Tibial artery (tissue), 4 donors: ENCODE results near the gene OR5A2.

Experiments
- DNase-seq, 2 donors: peaks; one replicate each; pipeline ENCODE4 v3.0.0-alpha.2; 2019
- H3K27ac ChIP-seq, 2 donors: fragments of 200-600 bp; sonication (generic) in 1 of 2; 1 replicate in 1 of 2; 2 replicates in 1 of 2; pipeline ENCODE4 v1.5.1; 2018 to 2019; ENCODE audit warnings: mild to moderate bottlenecking in 1 of 2
- H3K27me3 ChIP-seq, 2 donors: fragments of 200-600 bp; sonication (generic) in 1 of 2; one replicate each; pipeline versions ENCODE4 v1.5.1 to v1.6.0; 2016 to 2019
- H3K36me3 ChIP-seq, 3 donors: fragments of 200-600 bp; sonication (generic) in 2 of 3; one replicate each; pipeline ENCODE4 v1.5.1; 2016 to 2019; ENCODE audit warnings: mild to moderate bottlenecking in 2 of 3
- H3K4me1 ChIP-seq, 4 donors: fragments of 200-600 bp; sonication (generic) in 2 of 4; 1 replicate in 3 of 4; 2 replicates in 1 of 4; pipeline ENCODE4 v1.5.1; 2016 to 2019
- H3K4me3 ChIP-seq, 2 donors: fragments of 200-600 bp; sonication (generic) in 1 of 2; 1 replicate in 1 of 2; 2 replicates in 1 of 2; pipeline ENCODE4 v1.5.1; 2018 to 2019; ENCODE audit warnings: mild to moderate bottlenecking in 2 of 2
- H3K9me3 ChIP-seq, 3 donors: fragments of 200-600 bp; sonication (generic) in 1 of 3; one replicate each; pipeline ENCODE4 v1.5.1; 2016 to 2019
- CTCF ChIP-seq, 2 experiments: fragments of 200-600 bp in 1 of 2; fragments of 450-650 bp in 1 of 2; IDR thresholded peaks; one replicate each; pipeline ENCODE4 v1.5.1; 2017 to 2019; ENCODE audit warnings: antibody characterized with exemption in 2 of 2, mild to moderate bottlenecking in 1 of 2, moderate library complexity in 1 of 2
- intact Hi-C: fragments of 100-400 bp; cut with DNase I; formaldehyde crosslinking; loops from one replicate; pipeline ENCODE4 v1.15.0; 2023; ENCODE audit warnings: low total_unique reads

OR5A2 gene

GRCh38 chr11:59426361-59427067 lies at the start of gene OR5A2:
Gene OR5A2 (minus strand): TSS chr11:59426413. CDS start chr11:59422953, 3,460 bp downstream.
- Histone ChIP-seq H3K27me3 (no peaks in the 10 kb centered on the region), H3K36me3 (no peaks in the 10 kb centered on the region), H3K4me3 (no peak within 1 kb of the TSS), H3K27ac (no peak within 1 kb of the TSS), H3K4me1 (no peaks in the 10 kb centered on the region), H3K9me3 (no peaks in the 10 kb centered on the region)
- intact Hi-C loops, result no loop called here
- no peak for TF ChIP-seq CTCF (IDR thresholded peaks at IDR 0.05)
- no peak for DNase-seq

GRCh38 chr11:59475176-59475575 lies 49.0 kb upstream of the OR5A2 start:
- no peaks in the 10 kb centered on the region for H3K27me3 ChIP-seq
- no peak overlapping the region for H3K4me3 ChIP-seq
- H3K9me3 ChIP-seq, result no peaks in the 10 kb centered on the region
- H3K36me3 ChIP-seq, result no peaks in the 10 kb centered on the region
- intact Hi-C loops, result no loop called here
- no peak for TF ChIP-seq CTCF (IDR thresholded peaks at IDR 0.05)
- H3K4me1 ChIP-seq, result no peaks in the 10 kb centered on the region
- H3K27ac ChIP-seq, result no peak overlapping the region
- DNase-seq, result no peak

GRCh38 chr11:59473015-59473414 lies 46.8 kb upstream of the OR5A2 start, which contains the start of gene OR4D10:
Gene OR4D10 (plus strand): TSS chr11:59473315. CDS start chr11:59477430, 4,115 bp downstream.
- no peak for DNase-seq
- no peaks in the 10 kb centered on the region for H3K36me3 ChIP-seq
- H3K27me3 ChIP-seq, result no peaks in the 10 kb centered on the region
- intact Hi-C loops, result no loop called here
- H3K4me1 ChIP-seq, result no peaks in the 10 kb centered on the region
- no peak within 1 kb of the TSS for H3K4me3 ChIP-seq
- no peak for TF ChIP-seq CTCF (IDR thresholded peaks at IDR 0.05)
- H3K27ac ChIP-seq, result no peak within 1 kb of the TSS
- no peaks in the 10 kb centered on the region for H3K9me3 ChIP-seq

- Histone ChIP-seq H3K27ac (no peak overlapping the region), H3K4me3 (no peak overlapping the region), H3K9me3 (no peaks in the 10 kb centered on the region), H3K4me1 (no peaks in the 10 kb centered on the region), H3K36me3 (no peaks in the 10 kb centered on the region), H3K27me3 (no peaks in the 10 kb centered on the region)
- DNase-seq, result no peak
- intact Hi-C loops, result no loop called here
- no peak for TF ChIP-seq CTCF (IDR thresholded peaks at IDR 0.05)
These were observed 37.0 kb upstream of the OR5A2 start for GRCh38 chr11:59463190-59463641.

- Histone ChIP-seq H3K27ac (no peak overlapping the region), H3K4me1 (no peaks in the 10 kb centered on the region), H3K27me3 (no peaks in the 10 kb centered on the region), H3K9me3 (no peaks in the 10 kb centered on the region), H3K36me3 (no peaks in the 10 kb centered on the region), H3K4me3 (no peak overlapping the region)
- TF ChIP-seq CTCF (IDR thresholded peaks at IDR 0.05), result no peak
- no peak for DNase-seq
- intact Hi-C loops, result no loop called here
These were observed 33.7 kb upstream of the OR5A2 start for GRCh38 chr11:59459916-59460315.
